ENCODE measurements around the gene CCDC102A.
A peak's percentile ranks its signal among the peaks of the same experiment; 100 is the strongest.

The CCDC102A gene

GRCh38 chr16:57517397-57518367 lies 18.7 kb downstream of the CCDC102A start:
- no peak for DNase-seq

GRCh38 chr16:57516773-57517172 lies 19.6 kb downstream of the CCDC102A start:
- DNase-seq: no peak

- DNase-seq: no peak
Measured at GRCh38 chr16:57516176-57516725, 20.1 kb downstream of the CCDC102A start.

GRCh38 chr16:57514791-57515600 lies 21.4 kb downstream of the CCDC102A start:
- DNase-seq: no peak

GRCh38 chr16:57514371-57514770 lies 22.0 kb downstream of the CCDC102A start:
- DNase-seq: no peak

- DNase-seq: no peak
Measured at GRCh38 chr16:57513371-57514102, 22.8 kb downstream of the CCDC102A start.

- no peak for DNase-seq
Measured at GRCh38 chr16:57512296-57513001, 23.9 kb downstream of the CCDC102A start.

GRCh38 chr16:57510016-57510871 lies 26.1 kb downstream of the CCDC102A start:
- no peak for DNase-seq

GRCh38 chr16:57509231-57509923 lies 27.0 kb downstream of the CCDC102A start:
- no peak for DNase-seq

- DNase-seq: no peak
Measured at GRCh38 chr16:57508035-57508425, 28.3 kb downstream of the CCDC102A start.

- peak; percentile 74 to 88 for DNase-seq
Measured at GRCh38 chr16:57507136-57508034, 29.0 kb downstream of the CCDC102A start.

- DNase-seq: no peak
Measured at GRCh38 chr16:57505169-57505568, 31.2 kb downstream of the CCDC102A start.

- DNase-seq: no peak
Measured at GRCh38 chr16:57504491-57504890, 31.9 kb downstream of the CCDC102A start.

GRCh38 chr16:57504001-57504400 lies 32.4 kb downstream of the CCDC102A start:
- no peak for DNase-seq

- DNase-seq: peak; percentile 49 to 88
Measured at GRCh38 chr16:57503366-57503765, 33.0 kb downstream of the CCDC102A start.

- DNase-seq: peak; percentile 28 to 83
Measured at GRCh38 chr16:57502048-57502775, 34.2 kb downstream of the CCDC102A start.

GRCh38 chr16:57501492-57501891 lies 34.9 kb downstream of the CCDC102A start:
- DNase-seq: no peak

- no peak for DNase-seq
Measured at GRCh38 chr16:57500578-57501111, 35.7 kb downstream of the CCDC102A start.
